ENCODE data around the gene EMP2.
A peak's percentile ranks its signal among the peaks of the same experiment; 100 is the strongest.
"Not testable (repeated sequence)": the region's sequence is repeated elsewhere in the genome, so short reads cannot be mapped to it uniquely, and the experiment has no call there.

EMP2 gene

DNA sequence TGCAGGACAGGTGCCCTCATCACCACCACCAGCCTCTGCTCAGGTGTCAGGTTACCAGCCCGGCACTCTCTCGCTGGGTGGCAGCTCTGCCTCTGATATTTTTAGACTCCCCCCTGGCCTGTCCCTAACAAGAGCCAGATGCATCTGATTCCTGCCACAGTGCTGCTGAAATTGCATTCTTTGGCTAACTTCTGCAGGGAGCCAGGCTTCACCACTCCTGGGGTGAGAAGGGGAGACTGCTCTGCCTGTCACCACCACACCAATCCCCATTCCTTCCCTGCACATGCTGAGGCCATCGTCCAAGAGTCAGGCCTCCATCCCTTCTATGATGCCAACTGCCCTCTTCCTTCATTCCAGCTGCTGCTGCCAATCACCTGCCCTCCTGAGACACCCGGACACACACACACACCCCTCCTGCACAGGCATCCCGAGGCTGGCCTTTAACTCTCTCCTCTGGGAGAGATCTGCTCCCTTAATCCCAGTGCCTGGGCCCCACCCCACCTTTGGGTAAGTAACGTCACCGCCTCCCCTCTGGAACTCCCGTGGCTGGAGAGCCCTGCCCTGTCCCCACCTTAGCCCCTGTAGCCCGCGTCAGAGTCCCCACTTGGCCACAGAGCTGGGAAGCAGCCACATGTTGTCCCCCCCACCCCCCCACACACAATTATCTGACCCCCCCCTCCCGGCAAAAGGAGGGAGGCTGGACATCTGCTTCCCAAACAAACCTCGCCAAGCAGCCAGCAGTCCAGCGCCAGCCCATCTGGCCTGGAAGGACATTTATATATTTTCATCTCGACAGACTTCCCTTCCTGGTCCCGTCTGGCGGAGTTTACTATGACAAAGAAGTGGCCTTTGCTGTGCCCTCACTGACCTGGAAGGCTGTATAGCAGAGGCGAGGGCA is 2.8 kb downstream of the EMP2 start:
- DNase-seq = no peak

DNA sequence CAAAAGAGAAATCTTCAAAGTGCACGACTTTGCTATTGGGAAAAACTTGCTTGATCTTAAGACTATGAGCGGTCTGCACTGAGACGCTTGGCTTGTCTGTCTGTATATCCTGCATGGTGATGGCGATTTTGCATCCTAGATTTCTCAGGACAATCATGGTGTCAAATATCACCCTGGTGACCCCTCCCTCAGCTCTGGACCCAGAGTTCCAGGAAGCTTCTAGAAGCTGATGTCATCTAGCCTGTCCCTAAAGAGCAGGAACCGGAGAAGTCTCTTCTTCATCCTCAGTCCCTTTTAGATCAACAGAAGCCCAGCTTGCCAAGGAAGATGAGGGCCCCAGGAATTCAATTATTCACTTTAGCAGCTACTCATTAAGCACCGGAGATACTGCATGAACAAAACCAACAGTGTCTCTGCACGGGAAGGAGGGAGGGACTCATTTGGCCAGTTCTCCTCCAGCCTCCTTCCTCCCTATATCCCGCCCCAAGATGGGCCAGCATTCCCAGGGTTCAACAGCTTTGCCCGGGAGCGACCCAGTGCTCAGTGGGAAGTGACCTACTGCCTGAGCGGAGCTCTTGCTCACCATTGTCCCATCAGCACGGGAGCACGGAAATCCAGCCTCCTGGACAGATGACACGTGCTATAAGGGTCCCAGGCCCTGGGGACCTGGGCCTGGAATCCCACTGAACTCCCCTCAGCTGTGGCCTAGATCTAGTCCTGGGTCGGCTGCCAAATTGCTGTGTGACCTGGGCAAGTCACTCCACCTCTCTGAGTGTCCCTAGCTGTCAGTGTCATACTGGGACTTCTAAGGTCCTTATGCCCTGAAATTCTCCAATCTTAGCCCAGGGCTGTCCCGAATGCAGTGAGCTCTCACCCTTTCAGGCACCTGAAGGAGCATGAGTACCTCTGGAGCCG is 3.8 kb downstream of the EMP2 start:
- no peak for DNase-seq

DNA sequence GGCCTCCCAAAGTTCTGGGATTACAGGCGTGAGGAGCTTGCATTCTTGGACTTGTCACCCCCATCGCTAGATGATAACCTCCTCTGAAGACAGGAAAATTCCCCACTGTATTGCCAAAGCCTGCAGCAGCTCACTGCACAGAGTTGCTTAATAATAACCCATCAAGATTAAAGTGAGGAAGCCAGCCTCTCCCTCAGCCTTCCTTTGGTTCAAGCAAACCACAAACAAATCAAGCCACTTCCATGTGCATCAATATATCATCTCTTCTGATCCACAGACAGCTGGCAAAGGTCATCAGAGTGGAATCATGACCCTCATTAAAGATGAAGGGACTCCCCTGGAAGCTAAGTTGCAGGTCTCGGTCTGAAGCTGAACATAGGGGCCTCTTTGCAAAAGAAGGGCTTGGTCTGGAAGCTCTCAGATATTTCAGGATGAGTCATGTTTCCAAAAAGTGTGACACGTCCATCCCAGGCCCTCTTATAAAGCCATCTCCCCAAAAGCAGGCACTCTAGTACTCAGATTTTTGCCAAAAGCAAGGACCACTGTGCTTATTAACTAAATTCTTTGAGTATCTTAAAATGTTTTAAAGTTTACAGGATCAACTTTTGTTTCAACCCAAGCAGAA is 4.8 kb downstream of the EMP2 start:
- DNase-seq = peak; percentile 20

DNA sequence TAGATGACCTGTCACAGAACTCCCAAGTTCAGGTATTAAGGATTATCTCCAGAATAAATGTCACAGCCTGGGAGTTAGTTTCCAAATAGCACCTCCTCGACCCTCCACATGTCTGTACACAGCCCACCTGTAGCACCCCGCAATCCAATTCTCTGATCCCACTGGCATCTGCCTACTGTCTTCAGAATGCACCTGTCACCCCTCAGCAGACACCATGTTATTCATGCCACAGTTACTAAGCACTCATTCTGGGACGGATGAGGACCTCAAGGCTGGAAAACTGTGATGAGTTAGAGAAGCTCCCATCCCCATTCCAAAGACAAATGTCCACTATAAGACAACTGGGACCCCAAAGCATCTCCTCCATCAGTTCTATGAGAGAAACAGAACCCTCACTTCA is 7.8 kb downstream of the EMP2 start:
- no peak for DNase-seq

GRCh38 chr16:10571354-10571753 is 9.0 kb downstream of the EMP2 start:
- DNase-seq = no peak

- DNase-seq = no peak
Observed at GRCh38 chr16:10569621-10570020, 10.8 kb downstream of the EMP2 start.

GRCh38 chr16:10566613-10567012 is 13.8 kb downstream of the EMP2 start:
- no peak for DNase-seq

DNA sequence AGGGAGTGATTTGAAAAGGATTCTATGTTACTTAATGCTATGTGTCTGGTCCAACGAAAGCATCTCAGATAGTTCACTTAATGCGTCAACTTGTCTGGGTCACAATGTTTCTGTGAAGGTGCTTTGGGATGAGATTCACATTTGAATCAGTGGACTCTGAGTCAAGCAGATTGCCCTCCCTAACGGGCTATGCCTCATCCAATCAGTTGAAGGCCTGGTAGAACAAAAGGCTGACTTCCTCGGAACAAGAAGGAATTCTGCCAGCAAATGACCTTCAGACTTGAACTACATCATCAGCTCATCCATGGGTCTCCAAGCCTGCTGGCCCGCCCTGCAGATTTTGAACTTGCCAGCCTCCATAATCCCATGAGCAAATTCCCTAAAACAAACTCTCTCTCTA is 15.2 kb downstream of the EMP2 start:
- DNase-seq = no peak

- no peak for DNase-seq
Observed at GRCh38 chr16:10564591-10564990, 15.8 kb downstream of the EMP2 start.

- DNase-seq = no peak
Observed at GRCh38 chr16:10562361-10562899, 18.0 kb downstream of the EMP2 start.

- no peak for DNase-seq
Observed at GRCh38 chr16:10561425-10561824, 19.0 kb downstream of the EMP2 start.

GRCh38 chr16:10561001-10561400 is 19.4 kb downstream of the EMP2 start:
- DNase-seq = no peak

DNA sequence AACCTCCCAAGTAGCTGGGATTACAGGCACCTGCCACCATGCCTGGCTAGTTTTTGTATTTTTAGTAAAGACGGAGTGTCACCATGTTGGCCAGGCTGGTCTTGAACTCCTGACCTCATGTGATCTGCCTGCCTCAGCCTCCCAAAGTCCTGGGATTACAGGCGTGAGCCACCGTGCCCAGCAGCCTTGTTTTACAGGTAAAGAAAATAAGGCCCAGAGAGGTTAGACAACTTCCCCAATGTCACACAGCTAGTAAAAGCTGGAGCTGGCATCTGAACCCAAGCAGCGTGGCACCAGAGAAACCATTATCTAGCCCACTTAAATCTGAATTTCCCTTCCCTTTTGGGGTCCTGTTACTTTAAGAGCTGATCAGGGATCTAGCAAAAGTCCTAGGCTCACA is 20.6 kb downstream of the EMP2 start:
- not testable (repeated sequence) for DNase-seq

DNA sequence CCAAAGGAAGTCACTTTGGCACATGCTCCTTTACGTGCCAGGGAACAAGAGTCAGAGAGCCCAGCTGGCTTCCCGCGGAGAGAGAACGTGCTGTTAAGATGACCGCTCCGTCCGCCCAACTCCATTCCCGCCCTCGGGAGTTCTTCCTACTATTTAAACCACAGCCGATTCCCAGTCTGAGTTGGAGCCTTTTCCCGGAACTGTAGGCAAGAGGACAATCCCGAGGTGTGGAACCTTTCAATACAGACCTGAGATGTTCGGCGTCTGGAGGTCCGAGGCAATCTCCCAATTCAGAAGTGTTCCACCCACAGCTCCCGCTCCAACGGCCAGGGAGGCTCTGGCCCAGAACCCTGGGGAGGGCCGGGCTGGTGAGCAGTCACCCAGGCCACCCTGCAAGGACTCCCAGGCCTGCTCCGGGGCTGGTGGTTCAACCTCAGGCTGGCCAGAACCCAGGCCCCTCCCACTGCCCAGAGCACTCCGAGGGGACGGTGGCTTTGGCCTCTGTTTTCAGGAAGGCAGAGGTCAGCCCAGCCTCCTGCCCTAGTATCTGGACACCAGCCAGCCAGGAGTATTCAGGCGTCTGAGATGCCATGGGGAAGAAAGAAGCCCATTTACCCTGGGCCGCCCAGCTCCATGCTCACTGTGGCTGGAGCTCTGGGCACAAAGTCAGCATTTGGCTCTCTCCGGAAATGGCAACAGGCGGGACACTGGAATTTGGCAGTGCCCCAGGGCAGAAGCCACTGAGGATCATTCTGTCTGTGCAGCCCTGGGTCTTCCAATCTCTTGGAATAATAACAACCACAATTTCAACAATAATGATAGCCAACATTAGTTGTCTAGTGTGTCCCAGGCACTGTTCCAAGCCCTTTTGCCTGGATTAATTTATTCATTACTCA is 21.4 kb downstream of the EMP2 start:
- DNase-seq = no peak

DNA sequence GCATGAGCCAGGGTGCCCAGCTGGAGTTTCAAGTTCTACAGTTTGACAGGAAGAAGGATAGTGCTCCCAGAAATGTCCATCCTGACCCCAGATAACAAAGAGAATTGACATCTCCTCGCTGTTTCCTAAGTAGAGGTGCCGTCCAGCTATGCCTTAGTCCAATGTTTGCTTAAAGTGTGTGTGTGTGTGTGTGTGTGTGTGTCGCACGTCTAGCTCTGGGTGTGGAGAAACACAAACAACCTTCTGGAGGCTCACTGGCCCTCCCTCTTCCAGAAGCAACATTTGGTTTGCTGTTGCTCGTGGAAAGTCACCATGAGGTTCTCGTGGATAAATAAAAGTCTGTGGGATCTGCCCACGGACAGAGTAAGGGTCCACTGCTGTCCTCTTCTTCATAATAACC is 22.1 kb downstream of the EMP2 start:
- no peak for DNase-seq

DNA sequence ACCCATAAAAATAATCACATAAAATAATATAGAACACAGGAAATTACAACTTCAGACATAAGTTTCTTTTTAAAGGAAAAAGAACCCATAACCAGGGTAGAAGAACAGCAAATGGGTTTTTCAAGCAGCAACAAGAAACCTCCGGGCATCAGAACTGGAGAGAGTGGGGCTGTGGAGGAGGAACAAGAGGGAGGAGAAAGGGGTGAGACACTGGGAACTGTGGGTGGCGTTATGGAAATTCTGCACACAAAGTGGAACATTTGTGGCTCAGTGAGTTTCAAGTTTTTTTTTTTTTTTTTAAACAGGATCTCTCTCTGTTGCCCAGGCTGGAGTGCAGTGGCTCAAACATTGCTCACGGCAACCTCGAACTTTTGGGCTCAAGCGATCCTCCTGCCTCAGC is 22.6 kb downstream of the EMP2 start:
- DNase-seq = no peak

DNA sequence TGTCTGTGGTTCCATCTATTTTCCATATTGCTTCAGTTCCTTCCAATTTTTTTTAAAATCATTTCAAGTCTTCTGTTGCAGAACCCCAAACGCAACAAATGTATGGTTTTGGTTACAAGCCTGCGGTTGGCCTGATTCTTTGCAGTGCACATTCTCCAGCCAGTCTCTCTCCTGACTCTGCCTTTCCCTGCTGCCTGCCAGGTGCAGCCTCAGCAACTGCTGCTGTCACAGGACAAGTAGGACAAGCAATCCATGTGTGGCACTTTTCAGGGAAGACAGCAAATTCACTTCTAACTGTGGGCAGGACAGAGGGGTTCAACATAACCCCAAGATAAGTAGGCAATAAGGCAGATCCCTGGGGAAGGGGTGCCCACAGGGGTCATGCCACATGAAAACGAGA is 24.2 kb downstream of the EMP2 start:
- DNase-seq = no peak

DNA sequence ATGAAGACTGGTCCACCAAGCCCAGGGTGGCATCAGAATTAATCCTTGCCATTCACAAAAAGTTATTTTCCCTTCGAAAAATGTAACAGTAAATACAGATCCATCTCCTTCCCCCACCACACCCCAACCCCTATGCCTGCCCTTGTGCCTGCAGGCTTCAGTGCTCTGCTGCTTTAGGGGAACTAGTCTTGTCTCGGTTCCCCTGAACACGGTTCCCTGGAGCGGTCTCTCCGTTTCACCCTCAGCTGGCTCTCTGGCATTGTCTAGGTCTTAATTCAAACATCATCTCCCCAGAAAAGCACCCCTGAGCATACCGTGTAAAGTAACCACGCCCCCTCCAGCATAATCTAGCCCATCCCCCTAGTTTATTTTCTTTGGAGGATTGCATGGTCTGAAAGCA is 25.8 kb downstream of the EMP2 start:
- no peak for DNase-seq

- peak; percentile 59 for DNase-seq
Observed at GRCh38 chr16:10552998-10553491, 27.4 kb downstream of the EMP2 start.

- no peak for DNase-seq
Observed at GRCh38 chr16:10552281-10552680, 28.1 kb downstream of the EMP2 start.

GRCh38 chr16:10551881-10552280 is 28.5 kb downstream of the EMP2 start:
- DNase-seq = no peak

- no peak for DNase-seq
Observed at GRCh38 chr16:10548404-10548803, 32.0 kb downstream of the EMP2 start.

All from hematopoietic multipotent progenitor cell treated with erythropoietin and hydrocortisone succinate and interleukin-3 and kit ligand, for 4 days (in vitro differentiated cells).